Activated T-helper 1 cell treated with Interleukin-2 at 50 U/mL for 16 hours (primary cell): Measurements from ENCODE around the gene C1GALT1.
A peak's percentile ranks its signal among the peaks of the same experiment; 100 is the strongest.
"Not testable (repeated sequence)": the region's sequence is repeated elsewhere in the genome, so short reads cannot be mapped to it uniquely, and the experiment has no call there.

ENCODE experiments used
- DNase-seq: peaks from one replicate; pipeline ENCODE4 v3.0.0-alpha.2; 2020; ENCODE audit warnings: low read depth

C1GALT1 gene

DNA sequence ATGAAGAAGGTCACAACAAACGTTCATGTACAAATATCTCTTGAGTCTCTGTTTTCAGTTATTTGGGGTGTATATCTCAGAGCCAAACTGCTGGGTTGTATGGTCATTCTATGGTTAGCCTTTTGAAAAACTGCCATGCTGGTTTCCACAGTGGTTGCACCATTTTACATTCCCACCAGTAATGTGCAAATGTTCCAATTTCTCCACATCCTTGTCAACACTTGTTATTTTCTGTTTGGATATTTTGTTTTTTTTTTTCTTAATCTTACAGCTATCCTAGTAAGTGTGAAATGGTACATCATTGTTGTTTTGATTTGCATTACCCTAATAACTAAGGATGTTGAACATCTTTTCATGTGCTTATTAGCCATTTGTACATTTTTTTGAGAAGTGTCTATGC lies 13.0 kb upstream of the C1GALT1 start:
- no peak for DNase-seq

DNA sequence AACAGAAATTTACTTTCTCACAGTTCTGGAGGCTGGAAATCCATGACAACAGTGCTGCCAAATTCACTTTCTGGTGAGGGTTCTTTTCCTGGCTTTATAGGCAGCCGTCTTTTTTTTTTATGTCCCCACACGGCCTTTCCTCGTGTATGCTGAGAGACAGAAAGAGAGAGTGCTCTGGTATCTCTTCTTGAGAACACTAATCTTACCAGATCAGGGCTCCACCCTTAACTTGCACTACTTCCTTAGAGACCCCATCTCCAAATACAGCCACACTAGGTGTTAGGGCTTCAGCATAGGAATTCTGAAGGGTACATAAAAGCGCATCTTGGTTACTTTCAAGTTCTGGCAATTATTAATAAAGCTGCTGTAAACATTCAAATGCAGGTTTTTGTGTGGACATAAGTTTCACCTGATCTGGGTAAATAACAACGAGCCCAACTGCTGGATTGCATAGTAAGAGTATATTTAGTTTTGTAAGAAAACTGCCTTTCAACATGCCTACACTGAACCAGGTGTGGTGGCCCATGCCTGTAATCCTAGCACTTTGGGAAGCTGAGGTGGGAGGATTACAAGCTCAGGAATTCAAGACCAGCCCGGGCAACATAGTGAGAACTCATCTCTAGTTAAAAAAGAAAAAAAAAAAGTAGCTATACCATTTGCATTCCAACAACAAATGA lies 8.2 kb upstream of the C1GALT1 start:
- DNase-seq = no peak

DNA sequence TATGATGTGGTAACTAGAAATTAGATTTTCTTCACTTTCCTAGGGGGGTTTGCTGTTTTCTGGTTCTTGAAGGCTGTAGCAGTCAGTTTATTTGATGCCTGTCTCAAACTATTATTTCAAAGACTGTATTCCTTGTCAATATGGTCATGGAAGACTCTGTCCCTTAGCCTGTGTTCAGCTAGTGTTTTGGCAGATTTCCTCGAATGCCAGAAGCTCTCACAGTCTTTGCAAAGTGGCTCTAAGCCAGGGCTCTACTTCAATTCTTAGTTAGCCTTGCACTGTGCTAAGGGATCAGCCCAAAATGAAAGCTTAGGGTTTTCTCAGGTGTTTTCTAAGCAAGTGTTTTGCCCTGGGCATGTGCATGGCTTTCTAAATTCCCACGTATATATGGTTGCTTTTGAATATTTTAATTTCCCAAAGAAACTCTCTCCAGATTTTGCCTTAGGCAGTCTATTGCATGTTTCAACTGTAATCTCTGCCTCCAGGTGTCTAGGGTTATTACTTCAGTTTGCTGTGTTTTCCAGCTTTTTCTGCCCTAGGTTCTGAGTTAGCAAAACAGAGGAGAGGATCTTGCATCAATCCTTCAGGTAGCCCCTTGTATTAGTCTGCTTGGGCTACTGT lies 7.2 kb upstream of the C1GALT1 start:
- DNase-seq = no peak

DNA sequence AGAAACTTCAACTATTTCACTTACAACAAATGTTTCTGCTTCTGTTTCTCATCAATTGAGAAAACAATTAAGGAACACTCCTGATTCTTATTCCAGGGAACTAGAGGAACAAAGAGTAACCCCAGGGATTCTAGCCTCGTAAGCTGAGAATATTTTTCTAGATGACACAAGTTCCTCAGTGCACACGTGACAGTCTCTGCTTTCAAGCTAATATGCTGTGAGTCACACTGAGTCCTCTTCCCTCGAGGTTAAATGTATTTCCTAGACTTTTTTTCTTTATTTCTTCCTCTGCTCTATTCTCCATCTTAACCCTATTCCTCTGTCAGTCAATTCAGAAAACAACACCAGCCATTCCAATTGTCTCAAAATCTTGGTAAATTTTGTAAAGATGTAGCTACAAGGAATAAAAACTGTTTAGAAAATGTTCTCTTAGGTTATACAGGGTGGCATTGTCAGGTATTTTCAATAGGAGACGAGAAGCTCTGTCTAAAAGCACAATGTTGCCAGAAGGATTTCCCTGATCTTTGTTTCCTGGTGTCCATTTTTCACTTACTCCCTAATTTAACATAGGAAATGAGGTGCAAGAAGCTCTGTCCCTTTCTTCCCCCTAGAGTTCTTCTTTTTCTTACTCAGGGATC lies 5.8 kb upstream of the C1GALT1 start:
- no peak for DNase-seq

DNA sequence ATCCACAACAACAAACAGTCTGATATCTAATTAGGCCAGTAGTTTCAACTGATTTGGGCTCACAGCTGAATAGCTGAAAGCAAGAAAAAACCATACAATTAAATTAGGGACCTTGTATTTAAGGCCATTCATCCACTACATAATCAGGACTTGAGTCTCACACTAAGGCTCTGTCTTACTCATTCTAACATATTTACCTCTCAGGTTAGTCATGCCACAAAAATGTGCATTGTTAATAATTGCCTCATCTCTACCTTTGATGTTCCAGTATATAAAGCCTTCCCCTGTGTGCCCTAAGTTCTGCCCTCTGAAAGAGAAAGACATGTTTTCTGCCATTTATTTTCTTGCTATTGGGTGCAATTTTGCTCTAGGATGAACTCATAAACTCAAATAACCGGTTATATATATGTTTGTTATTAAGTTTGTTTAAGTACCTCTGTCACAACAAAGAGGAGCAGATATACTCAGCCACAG lies 5.3 kb upstream of the C1GALT1 start:
- no peak for DNase-seq

DNA sequence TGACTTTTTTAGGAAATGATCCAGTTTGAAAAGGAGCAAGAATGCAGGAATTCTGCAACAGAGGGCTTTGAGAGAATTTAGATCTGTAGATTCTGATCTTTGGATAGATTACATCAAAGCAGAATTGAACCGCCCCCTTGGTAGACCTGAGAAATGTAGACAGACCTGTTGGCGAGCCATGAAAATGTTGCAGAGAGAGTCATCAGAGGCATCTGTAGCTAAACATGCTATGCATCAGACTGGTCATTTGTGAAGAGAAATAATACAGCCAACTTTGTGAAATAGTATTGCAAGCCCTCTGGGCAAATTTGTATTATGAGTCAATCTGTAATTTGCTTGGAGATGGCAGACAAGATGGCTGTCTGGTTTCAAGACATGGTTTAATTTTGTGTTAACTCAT lies 4.3 kb upstream of the C1GALT1 start:
- no peak for DNase-seq

DNA sequence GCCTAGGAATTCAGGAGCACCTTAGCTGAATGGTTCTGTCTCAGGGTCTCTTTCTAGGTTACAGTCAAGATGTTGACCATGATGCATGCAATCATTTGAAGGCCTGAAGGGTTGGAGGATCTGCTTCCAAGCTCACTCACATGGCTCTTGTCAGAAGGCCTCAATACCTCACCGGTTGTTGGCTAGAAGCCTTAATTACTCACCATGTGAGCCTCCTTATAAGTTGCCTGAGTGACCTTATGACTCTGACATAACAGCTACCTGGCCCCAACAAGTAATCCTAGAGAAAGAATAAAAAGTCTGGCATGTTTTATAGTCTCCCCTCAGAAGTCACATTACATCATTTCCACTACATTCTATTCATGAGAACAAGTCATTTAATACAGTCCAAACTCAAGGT lies 3.4 kb upstream of the C1GALT1 start:
- no peak for DNase-seq

DNA sequence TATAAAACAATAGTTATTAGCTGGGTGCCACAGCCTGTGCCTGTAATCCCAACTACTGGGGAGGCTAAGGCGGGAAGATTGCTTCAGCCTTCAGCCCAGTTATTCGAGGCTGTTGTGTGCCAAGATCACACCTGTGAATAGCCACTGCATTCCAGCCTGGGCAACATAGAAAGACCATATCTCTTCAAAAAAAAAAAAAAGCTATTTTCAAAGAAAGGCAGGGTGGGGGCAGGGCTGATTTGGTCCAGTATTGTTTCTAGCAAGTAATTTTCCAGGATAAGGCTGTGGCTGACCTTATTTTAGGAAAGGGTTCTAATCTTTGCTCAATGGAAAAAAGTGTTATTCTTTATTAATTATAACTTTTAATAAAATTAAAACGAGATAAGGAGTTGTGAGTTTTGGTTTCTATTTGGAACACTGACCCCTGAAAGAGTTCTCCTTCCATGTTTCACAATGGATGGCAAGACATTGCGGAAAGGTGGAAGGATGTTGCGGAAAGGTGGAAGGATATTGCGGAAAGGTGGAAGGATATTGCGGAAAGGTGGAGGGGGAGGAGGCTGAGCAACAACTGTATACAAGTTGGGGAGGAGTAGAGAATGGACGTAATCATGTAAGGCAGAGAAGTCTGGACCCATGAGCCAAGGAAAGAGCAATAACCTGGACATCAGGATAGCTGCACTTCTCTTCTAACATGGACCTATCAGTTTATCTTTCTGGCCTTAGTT lies 1.5 kb upstream of the C1GALT1 start:
- DNase-seq = no peak

DNA sequence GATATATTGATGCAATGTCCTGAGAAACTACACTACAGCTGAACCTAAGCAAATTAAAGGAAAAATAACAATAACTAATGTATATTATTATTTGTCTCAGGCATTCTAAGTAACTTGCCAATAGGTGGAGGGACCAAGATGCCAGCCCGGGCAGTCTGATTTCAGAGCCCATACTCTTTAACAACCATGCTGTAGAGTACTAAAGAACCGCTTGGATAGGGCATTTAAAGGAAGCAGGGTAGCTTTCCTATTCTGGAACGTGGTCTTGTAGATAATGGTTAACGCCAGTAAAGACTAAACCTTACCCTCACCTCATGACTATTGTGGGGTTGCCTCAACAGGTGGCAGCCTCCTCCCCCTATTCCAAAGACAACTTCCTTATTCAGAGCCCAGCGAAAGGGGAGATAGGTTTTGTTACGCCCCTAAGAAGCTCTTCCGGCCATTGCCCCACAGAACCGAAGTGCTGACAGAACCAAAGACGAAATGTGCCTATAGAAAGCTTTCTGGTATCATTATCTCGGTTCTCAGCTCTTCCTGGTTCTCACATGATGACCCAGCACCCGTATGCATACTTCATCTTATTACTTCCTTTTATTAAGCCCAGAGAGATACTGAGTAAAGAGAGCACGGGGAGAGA lies 707 bp upstream of the C1GALT1 start:
- DNase-seq = peak; percentile 22

DNA sequence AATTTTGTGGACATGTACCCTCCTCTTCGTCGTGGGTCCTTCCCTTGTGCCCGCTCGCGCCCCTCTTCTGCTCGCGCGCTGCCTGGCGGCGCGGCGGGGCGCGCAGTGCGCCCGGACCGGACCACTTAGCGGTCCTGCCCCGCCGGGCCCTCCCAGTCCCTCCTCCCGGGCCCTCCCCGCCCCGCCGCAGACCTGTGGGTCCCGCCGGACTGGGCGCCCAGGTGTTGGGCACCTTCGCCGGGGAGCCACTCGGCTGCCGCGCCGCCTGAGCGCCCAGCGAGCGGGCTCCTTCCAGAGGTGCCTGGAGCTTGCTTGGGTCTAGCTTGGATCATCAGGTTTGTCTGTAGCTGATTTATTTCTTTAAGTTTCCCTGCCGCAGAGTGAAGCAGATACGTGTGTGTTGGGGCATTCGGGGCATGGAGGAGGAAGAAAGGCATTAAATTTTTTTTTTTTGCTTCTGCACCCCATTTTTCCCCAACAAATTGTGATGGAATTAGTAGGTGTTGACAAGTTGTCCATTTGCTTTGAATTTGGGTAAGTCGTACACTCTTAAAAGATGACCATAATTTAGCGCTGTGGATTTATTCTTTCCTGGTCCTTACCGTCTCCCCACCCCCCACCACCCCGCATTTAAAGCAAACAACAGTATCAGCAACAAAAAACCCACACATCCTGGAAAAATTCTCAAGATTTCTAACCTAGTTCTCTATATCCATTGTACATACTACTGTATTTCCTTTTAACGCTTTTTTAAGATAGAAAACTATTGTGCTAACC lies 905 bp downstream of the C1GALT1 start:
- DNase-seq = peak; percentile 33

DNA sequence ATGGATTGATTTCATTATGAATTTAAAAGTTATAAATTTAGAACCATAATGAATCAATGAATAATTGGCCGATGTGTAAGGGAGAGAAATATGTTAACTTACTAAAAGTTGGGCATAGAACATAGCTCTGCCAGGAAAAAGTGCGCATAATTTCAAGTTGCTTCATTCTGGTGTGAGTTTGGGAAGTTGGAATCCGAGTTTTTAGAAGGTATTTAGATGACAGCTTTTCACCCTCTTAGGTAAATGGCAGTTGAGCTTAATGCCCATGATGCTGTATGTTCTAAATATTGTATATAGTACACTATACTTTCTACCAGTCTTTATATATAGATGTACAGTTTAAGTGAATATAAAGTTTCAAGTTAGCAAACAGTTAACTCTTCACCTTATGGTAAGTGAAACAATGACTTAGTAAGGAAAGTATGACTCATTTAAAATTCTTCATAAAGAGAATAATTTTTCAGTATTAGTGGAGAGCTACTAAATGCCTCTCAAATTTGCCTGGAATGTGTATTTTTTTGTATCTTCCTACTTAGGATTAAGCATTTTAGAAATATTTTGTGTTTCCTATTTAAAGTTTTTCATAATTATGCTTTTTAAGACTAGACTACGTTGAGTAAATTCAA lies 1.6 kb downstream of the C1GALT1 start:
- DNase-seq = no peak

DNA sequence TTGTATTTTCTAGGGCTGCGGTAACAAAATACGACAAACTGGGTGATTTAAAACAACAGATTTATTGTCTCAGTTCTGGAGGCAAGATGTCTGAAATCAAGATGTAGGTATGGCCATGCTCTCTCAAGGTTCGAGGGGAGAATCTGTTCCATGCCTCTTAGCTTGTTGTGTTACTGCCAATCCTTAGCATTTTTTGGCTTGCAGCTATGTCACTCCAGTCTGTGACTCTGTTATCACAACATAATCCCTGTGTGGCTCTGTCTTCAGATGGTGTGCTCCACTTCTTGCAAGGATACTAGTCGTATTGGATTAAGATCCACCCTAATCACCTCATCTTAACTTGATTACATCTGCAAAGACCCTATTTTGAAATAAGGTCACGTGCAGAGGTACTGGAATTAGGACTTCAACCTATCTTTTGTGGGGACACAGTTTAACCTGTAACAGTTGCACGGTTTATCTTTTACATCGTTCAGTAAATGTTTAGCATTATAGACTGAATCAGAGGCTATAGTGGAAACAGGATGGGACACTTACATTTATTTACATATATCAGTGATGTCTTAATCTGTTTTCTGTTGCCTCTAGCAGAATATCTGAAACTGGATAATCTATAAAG lies 3.1 kb downstream of the C1GALT1 start:
- DNase-seq = no peak

DNA sequence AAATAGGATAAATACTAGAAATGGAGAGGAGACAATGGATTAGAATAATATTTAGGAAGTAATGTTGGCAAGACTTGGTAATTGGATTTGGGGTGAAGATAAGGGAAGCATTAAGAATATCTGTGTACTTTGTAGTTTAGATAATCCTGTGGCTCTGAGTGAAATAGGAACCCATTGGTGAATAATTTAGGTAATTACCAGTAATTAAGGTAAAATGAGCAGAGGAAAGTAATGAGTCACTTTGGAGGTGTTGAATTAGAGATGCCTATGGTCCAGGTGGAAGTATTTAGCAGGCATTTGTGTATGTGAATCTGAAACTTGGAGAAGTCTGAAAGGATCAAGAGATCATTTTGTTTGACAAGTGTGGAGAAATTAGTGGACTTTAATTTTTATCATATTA lies 5.7 kb downstream of the C1GALT1 start:
- no peak for DNase-seq

DNA sequence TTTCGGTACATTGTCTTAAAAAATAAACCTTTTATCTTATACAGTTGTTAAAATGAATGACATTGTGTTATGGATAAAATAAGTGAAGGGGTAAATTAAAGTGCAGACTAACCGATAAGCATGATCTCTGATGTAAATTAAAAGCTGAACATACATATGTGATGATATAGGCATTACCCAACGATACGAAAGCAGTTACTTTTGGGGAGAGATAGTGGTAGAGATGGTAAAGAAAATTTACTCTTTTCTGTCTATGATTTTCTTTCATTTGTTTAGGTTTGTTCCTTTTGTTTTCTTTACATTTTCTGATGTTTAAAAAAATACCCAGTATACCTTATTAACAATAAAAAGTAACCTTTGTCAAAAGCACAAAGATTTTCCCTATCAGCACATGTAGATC lies 6.4 kb downstream of the C1GALT1 start:
- DNase-seq = no peak

DNA sequence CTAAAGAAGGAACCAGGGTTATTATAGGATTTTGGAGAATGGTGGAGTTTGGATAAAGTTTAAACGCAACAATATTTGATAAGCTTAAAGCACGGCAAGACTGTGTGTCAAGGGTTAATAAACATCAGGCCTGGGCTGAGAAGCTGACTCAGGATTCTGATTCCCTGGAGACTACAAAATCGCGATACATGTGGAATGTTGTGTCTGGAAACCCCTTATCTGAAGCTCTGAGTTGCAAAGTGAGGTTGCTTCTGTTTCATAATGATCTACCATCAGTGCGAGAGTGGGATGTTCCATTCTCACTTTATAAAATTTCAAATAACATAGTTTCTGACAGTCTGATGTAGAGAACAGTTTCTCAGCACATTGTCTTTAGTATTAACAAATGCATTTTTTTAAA lies 7.8 kb downstream of the C1GALT1 start:
- no peak for DNase-seq

DNA sequence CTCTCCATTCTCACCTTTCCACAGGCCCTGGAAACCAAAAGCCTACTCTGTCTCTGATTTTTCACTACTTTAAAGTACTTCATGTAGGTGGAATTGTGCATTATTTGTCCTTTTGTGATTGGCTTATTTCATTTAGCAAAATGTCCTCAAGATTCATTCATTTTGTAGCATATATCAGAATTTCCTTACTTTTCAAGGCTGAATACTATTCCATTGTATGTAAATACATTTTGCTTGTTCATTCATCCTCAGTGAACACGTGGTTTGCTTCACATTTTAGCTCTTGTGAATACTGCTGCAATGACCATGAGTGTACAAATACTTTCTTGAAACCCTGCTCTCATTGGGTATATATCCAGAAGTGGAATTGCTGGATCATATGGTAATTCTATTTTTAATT lies 8.8 kb downstream of the C1GALT1 start:
- DNase-seq = no peak

DNA sequence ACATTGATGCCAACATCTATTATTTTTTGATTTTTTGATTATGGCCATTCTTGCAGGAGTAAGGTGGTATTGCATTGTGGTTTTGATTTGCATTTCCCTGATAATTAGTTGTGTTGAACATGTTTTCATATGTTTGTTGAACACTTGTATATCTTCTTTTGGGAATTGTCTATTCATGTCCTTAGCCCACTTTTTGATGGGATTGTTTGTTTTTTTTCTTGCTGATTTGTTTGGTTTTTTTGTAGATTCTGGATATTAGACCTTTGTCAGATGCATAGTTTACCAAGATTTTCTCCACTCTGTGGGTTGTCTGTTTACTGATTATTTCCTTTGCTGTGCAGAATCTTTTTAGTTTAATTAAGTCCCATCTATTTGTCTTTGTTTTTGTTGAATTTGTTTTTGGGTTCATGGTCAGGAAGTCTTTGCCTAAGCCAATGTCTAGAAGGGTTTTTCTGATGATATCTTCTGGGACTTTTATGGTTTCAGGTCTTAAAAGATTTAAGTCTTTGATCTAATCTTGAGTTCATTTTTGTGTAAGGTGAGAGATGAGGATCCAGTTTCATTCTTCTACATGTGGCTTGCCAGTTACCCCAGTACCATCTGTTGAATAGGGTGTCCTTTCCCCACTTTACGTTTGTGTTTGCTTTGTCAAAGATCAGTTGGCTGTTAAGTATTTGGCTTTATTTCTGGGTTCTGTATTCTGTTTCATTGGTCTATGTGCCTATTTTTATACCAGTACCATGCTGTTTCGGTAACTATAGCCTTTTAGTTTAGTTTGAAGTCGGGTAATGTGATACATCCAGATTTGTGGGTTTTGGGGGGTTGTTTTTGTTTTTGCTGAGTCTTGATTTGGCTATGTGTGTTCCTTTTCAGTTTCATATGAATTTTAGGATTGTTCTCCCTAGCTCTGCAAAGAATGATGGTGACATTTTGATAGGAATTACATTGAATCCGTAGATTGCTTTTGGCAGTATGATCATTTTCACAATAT lies 10.7 kb downstream of the C1GALT1 start:
- DNase-seq = not testable (repeated sequence)

DNA sequence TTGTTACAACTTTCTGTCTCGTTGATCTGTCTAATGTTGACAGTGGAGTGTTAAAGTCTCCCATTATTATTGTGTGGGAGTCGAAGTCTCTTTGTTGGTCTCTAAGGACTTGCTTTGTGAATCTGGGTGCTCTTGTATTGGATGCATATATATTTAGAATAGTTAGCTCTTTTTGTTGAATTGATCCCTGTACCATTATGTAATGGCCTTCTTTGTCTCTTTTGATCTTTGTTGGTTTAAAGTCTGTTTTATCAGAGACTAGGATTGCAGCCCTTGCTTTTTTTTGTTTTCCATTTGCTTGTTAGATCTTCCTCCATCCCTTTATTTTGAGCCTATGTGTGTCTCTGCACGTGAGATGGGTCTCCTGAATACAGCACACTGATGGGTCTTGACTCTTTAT lies 17.2 kb downstream of the C1GALT1 start:
- DNase-seq = not testable (repeated sequence)

DNA sequence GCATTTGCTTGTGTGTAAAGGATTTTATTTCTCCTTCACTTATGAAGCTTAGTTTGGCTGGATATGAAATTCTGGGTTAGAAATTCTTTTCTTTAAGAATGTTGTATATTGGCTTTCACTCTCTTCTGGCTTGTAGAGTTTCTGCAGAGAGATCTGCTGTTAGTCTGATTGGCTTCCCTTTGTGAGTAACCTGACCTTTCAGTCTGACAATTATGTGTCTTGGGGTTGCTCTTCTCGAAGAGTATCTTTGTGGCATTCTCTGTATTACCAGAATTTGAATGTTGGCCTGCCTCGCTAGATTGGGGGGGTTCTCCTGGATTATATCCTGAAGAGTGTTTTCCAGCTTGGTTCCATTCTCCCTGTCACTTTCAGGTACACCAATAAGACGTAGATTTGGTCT lies 17.9 kb downstream of the C1GALT1 start:
- DNase-seq = not testable (repeated sequence)
